Hematopoietic multipotent progenitor cell treated with erythropoietin and hydrocortisone succinate and interleukin-3 and kit ligand, for 17 days (in vitro differentiated cells): ENCODE results near the gene ELOVL1.
A peak's percentile ranks its signal among the peaks of the same experiment; 100 is the strongest.
"Not testable (repeated sequence)": the region's sequence is repeated elsewhere in the genome, so short reads cannot be mapped to it uniquely, and the experiment has no call there.

Source experiments
- DNase-seq: peaks from one replicate; pipeline ENCODE4 v3.0.0-alpha.2; 2015; ENCODE audit warnings: low spot score

Gene ELOVL1

GRCh38 chr1:43381612-43382011 lies 13.8 kb upstream of the ELOVL1 start:
- DNase-seq = no peak

- no peak for DNase-seq
Observed at GRCh38 chr1:43379476-43379875, 11.7 kb upstream of the ELOVL1 start.

- DNase-seq = no peak
Observed at GRCh38 chr1:43377831-43378230, 10.0 kb upstream of the ELOVL1 start.

- DNase-seq = no peak
Observed at GRCh38 chr1:43376723-43377235, 9.0 kb upstream of the ELOVL1 start.

- no peak for DNase-seq
Observed at GRCh38 chr1:43373066-43373940, 5.5 kb upstream of the ELOVL1 start.

- DNase-seq = no peak
Observed at GRCh38 chr1:43372172-43372571, 4.4 kb upstream of the ELOVL1 start.

GRCh38 chr1:43370564-43370963 lies 2.8 kb upstream of the ELOVL1 start:
- DNase-seq = no peak

GRCh38 chr1:43369779-43370178 lies 2.0 kb upstream of the ELOVL1 start:
- not testable (repeated sequence) for DNase-seq

- no peak for DNase-seq
Observed at GRCh38 chr1:43368646-43369020, 822 bp upstream of the ELOVL1 start.

GRCh38 chr1:43367026-43367903 lies 546 bp downstream of the ELOVL1 start:
- DNase-seq = peak; percentile 80

GRCh38 chr1:43366601-43367025 lies 1.2 kb downstream of the ELOVL1 start:
- DNase-seq = no peak

- DNase-seq = peak; percentile 56
Observed at GRCh38 chr1:43366179-43366578, 1.6 kb downstream of the ELOVL1 start.

- no peak for DNase-seq
Observed at GRCh38 chr1:43365678-43366077, 2.1 kb downstream of the ELOVL1 start.

GRCh38 chr1:43363935-43364525 lies 3.8 kb downstream of the ELOVL1 start:
- no peak for DNase-seq

- DNase-seq = no peak
Observed at GRCh38 chr1:43363283-43363934, 4.4 kb downstream of the ELOVL1 start.

- DNase-seq = no peak
Observed at GRCh38 chr1:43360616-43361015, 7.2 kb downstream of the ELOVL1 start.

- DNase-seq = no peak
Observed at GRCh38 chr1:43359696-43360095, 8.1 kb downstream of the ELOVL1 start.

GRCh38 chr1:43358746-43359693 lies 8.8 kb downstream of the ELOVL1 start, which contains the start of gene CDC20:
CDC20 (plus strand) TSS chr1:43358981; CDS start chr1:43359216, 235 bp downstream.
- DNase-seq = peak; percentile 95

- peak; percentile 33 for DNase-seq
Observed at GRCh38 chr1:43358121-43358745, 9.6 kb downstream of the ELOVL1 start.

- no peak for DNase-seq
Observed at GRCh38 chr1:43357251-43357650, 10.6 kb downstream of the ELOVL1 start.
